Liver (tissue), 9 donors: ENCODE measurements around the gene TAS2R8. TPM values are rescaled to one million over a fixed set of nuclear protein-coding genes. Genes with fewer than 3 reads are reported as not detected.

Source experiments
- DNase-seq: peaks from one replicate; pipeline ENCODE4 v3.0.0-alpha.2; 2017; ENCODE audit warnings: low spot score
- H3K27ac ChIP-seq, 2 donors: one replicate each; pipeline ENCODE4 v1.7.0; 2013; ENCODE audit warnings: inconsistent platforms in 2 of 2, low read length in 2 of 2, control low read depth in 1 of 2, low read depth in 1 of 2, mild to moderate bottlenecking in 1 of 2
- H3K27me3 ChIP-seq, 4 donors: one replicate each; pipeline versions ENCODE4 v1.6.1 to v1.7.0; 2013; ENCODE audit warnings: low read length in 3 of 4, inconsistent platforms in 1 of 4, mild to moderate bottlenecking in 1 of 4, moderate library complexity in 1 of 4; ENCODE audit not compliant: control insufficient read depth in 4 of 4, insufficient read depth in 4 of 4
- H3K36me3 ChIP-seq, 4 donors: one replicate each; pipeline versions ENCODE4 v1.6.1 to v1.7.0; 2013; ENCODE audit warnings: low read length in 3 of 4, mild to moderate bottlenecking in 3 of 4, low read depth in 1 of 4, moderate library complexity in 1 of 4; ENCODE audit not compliant: control insufficient read depth in 4 of 4, insufficient read depth in 3 of 4
- H3K4me1 ChIP-seq, 4 donors: one replicate each; pipeline versions ENCODE4 v1.6.1 to v1.7.0; 2013; ENCODE audit warnings: low read length in 3 of 4, mild to moderate bottlenecking in 3 of 4, moderate library complexity in 1 of 4; ENCODE audit not compliant: control insufficient read depth in 4 of 4, insufficient read depth in 4 of 4
- H3K4me3 ChIP-seq, 3 donors: one replicate each; pipeline versions ENCODE4 v1.6.1 to v1.7.0; 2013; ENCODE audit warnings: low read length in 3 of 3, control low read depth in 1 of 3, low read depth in 1 of 3, mild to moderate bottlenecking in 1 of 3
- H3K9ac ChIP-seq, 2 donors: one replicate each; pipeline ENCODE4 v1.7.0; 2013; ENCODE audit warnings: low read length in 2 of 2, mild to moderate bottlenecking in 2 of 2, moderate library complexity in 2 of 2, control low read depth in 1 of 2, low read depth in 1 of 2
- H3K9me3 ChIP-seq, 4 donors: one replicate each; pipeline versions ENCODE4 v1.6.1 to v1.7.0; 2013; ENCODE audit warnings: low read length in 3 of 4; ENCODE audit not compliant: control insufficient read depth in 4 of 4
- ATF3 ChIP-seq: IDR thresholded peaks from 2 replicates; pipeline ENCODE4 v1.6.1; 2016; ENCODE audit warnings: antibody characterized with exemption
- CTCF ChIP-seq: fragments of 150-350 bp; IDR thresholded peaks from 2 replicates; pipeline ENCODE4 v1.5.1; 2017; ENCODE audit warnings: improper control_type of control experiment, low read depth, low read length; ENCODE audit not compliant: missing input control
- EGR1 ChIP-seq, 2 donors: IDR thresholded peaks; 2 replicates each; pipeline ENCODE4 v1.6.1; 2016 to 2018; ENCODE audit warnings: antibody characterized with exemption in 2 of 2, low read depth in 2 of 2
- FOXA1 ChIP-seq: IDR thresholded peaks from 2 replicates; pipeline ENCODE4 v1.6.1; 2016; ENCODE audit warnings: antibody characterized with exemption
- FOXA2 ChIP-seq: IDR thresholded peaks from 2 replicates; pipeline ENCODE4 v1.6.1; 2016; ENCODE audit warnings: antibody characterized with exemption
- GABPA ChIP-seq, 2 donors: IDR thresholded peaks in 1 of 2; conservative IDR thresholded peaks in 1 of 2; 2 replicates each; pipeline ENCODE4 v1.6.1; 2016; ENCODE audit warnings: antibody characterized with exemption in 2 of 2, mild to moderate bottlenecking in 1 of 2, moderate library complexity in 1 of 2
- HNF4A ChIP-seq, 2 donors: conservative IDR thresholded peaks; 2 replicates each; pipeline ENCODE4 v1.6.1; 2016; ENCODE audit warnings: antibody characterized with exemption in 2 of 2, mild to moderate bottlenecking in 2 of 2
- HNF4G ChIP-seq: IDR thresholded peaks from 2 replicates; pipeline ENCODE4 v1.6.1; 2016; ENCODE audit warnings: antibody characterized with exemption
- JUND ChIP-seq, 2 donors: IDR thresholded peaks; 2 replicates each; pipeline ENCODE4 v1.6.1; 2016; ENCODE audit warnings: antibody characterized with exemption in 2 of 2
- MAX ChIP-seq: IDR thresholded peaks from 2 replicates; pipeline ENCODE4 v1.6.1; 2016; ENCODE audit warnings: antibody characterized with exemption
- NR2F2 ChIP-seq: IDR thresholded peaks from 2 replicates; pipeline ENCODE4 v1.6.1; 2016; ENCODE audit warnings: antibody characterized with exemption
- RAD21 ChIP-seq, 2 donors: IDR thresholded peaks; 2 replicates each; pipeline ENCODE4 v1.6.1; 2016; ENCODE audit warnings: antibody characterized with exemption in 2 of 2, mild to moderate bottlenecking in 2 of 2
- REST ChIP-seq: IDR thresholded peaks from 2 replicates; pipeline ENCODE4 v1.6.1; 2016; ENCODE audit warnings: antibody characterized with exemption, mild to moderate bottlenecking
- RXRA ChIP-seq, 2 donors: IDR thresholded peaks; 2 replicates each; pipeline ENCODE4 v1.6.1; 2017 to 2018; ENCODE audit warnings: antibody characterized with exemption in 2 of 2, mild to moderate bottlenecking in 1 of 2
- SP1 ChIP-seq: IDR thresholded peaks from 2 replicates; pipeline ENCODE4 v1.6.1; 2018; ENCODE audit warnings: antibody characterized with exemption, mild to moderate bottlenecking
- TAF1 ChIP-seq: conservative IDR thresholded peaks from 2 replicates; pipeline ENCODE4 v1.6.1; 2016; ENCODE audit warnings: antibody characterized with exemption, mild to moderate bottlenecking
- YY1 ChIP-seq: IDR thresholded peaks from 2 replicates; pipeline ENCODE4 v1.6.1; 2016; ENCODE audit warnings: antibody characterized with exemption, mild to moderate bottlenecking
- ZBTB33 ChIP-seq: IDR thresholded peaks from 2 replicates; pipeline ENCODE4 v1.6.1; 2016; ENCODE audit warnings: antibody characterized with exemption
- WGBS: extraction: QIAGEN DNeasy Blood & Tissue Kit; methylation state at CpG from one replicate; pipeline ENCODE4 v1.1.7; 2013; 5-methylcytosine and 5-hydroxymethylcytosine counted together
- polyA plus RNA-seq, 2 donors: library from polyadenylated mRNA; stranded (reverse) in 1 of 2; unstranded in 1 of 2; fragments of 200-250 nt in 1 of 2; fragments of >200 nt in 1 of 2; fragmentation: Nextera tagmentation in 1 of 2; extraction: Ambion mirVana in 1 of 2; gene quantifications; one replicate each; pipeline versions ENCODE4 v1.2.1 to v1.2.3, GENCODE V29; 2013 to 2015
- total RNA-seq, 2 donors: library from RNA; depleted of rRNA; stranded (reverse); fragments of >200 nt; gene quantifications; one replicate each; pipeline ENCODE4 v1.2.3, GENCODE V29; 2014
- donor health status: healthy.
- donor health status: healthy.
- donor health status: healthy.
- donor health status: healthy.
- donor health status: healthy.

The TAS2R8 gene
- total and polyA plus RNA-seq, 4 donors: 0.25 TPM; not detected in 3

- TF ChIP-seq YY1 (no peak), TAF1 (no peak), GABPA (IDR thresholded peaks at IDR 0.05 in 1 of 2, conservative IDR thresholded peaks at IDR 0.05 in 1 of 2) (no peak), MAX (no peak), FOXA1 (no peak), REST (no peak), SP1 (no peak), EGR1 (IDR thresholded peaks at IDR 0.05; ENCODE audit: low read depth in 2 of 2) (no peak), NR2F2 (no peak), ZBTB33 (no peak), HNF4A (conservative IDR thresholded peaks at IDR 0.05) (no peak), RXRA (IDR thresholded peaks at IDR 0.05) (no peak), CTCF (no peak), ATF3 (no peak), RAD21 (IDR thresholded peaks at IDR 0.05) (no peak), HNF4G (no peak), JUND (IDR thresholded peaks at IDR 0.05) (no peak), FOXA2 (no peak)
- 87% methylated on average over 3 of the region's 3 CpGs for WGBS
- H3K36me3 ChIP-seq: no peaks in the 10 kb centered on the region
Observed at GRCh38 chr12:10824957-10825356, 17.9 kb upstream of the TAS2R8 start.

More at GRCh38 chr12:10824957-10825356, 17.9 kb upstream of the TAS2R8 start:
- Histone ChIP-seq H3K9ac (no peak overlapping the region), H3K9me3 (no peaks in the 10 kb centered on the region), H3K4me3 (no peak overlapping the region), H3K4me1 (no peaks in the 10 kb centered on the region), H3K27ac (no peak overlapping the region), H3K27me3 (no peaks in the 10 kb centered on the region)
- DNase-seq: no peak
